ENCODE results near the gene EFCAB7.
A peak's percentile ranks its signal among the peaks of the same experiment; 100 is the strongest.

The EFCAB7 gene, protein sequence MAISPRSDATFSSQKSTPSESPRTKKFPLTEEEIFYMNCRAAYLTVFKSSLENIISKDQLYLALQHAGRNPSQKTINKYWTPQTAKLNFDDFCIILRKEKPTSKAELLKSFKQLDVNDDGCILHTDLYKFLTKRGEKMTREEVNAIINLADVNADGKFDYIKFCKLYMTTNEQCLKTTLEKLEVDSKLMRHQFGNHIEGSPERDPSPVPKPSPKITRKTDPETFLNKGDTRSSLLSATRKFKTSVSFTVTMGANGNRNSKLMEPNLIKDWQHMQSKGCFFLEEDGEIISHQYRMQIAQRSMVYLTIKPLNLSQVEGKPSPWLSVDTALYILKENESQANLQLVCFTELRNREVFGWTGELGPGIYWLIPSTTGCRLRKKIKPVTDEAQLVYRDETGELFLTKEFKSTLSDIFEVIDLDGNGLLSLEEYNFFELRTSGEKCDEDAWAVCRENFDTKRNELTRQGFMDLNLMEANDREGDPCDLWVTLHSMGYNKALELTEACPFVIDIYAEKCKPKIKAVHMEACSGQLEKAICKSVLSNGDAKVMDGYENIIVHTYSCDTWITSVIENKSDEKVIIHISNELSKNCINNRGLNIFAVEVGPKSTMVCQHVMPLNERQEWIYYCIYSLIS

DNA sequence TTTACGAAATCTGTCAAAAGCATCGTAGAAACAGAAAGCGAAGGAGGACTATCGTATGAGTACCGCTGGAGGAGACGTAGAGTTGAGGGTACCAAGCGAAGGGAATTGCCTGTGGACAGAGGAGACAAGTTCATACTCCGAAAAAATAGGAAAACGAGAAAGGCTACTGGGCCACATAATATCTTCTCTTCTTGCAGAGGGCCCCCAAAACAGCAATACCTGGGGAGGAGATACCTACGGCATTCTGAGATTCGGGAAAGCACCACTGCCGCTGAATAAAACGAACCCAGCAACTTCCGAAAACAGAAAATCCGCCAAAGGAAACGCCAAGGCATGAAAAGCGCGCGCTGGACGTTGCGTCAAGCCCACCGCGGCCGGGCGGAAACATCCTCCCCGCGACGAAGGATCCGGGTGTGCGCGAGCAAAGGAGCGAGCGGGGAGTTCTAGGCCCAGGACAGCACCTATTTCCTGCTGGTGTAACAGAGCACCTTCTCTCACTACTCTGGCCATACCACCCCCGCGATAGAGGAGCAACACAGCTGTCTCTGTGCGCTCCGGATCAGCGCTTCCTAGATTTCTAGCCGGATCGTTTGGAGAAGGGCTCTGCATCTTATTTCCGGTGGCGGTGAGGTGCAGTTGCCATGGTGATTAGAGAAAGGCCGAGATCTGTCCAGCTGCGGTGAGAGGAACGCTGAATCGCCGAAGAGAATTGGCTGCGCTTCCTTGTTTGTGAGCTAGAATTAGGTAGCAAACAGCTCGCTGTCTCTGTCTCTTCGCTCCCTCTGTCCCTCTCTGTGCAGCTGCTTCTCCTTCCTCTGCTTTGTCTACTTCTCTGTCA, at the start of gene EFCAB7, which contains the start of gene ITGB3BP:
Gene EFCAB7 (plus strand): TSS at position 635 of the 838 bp plus-strand sequence. CDS start 2,048 bp downstream, outside the sequence.
Gene ITGB3BP (minus strand): TSS at position 335 of the 838 bp plus-strand sequence. CDS start 92 bp downstream, at position 243.
- peak; percentile 92 for DNase-seq

DNA sequence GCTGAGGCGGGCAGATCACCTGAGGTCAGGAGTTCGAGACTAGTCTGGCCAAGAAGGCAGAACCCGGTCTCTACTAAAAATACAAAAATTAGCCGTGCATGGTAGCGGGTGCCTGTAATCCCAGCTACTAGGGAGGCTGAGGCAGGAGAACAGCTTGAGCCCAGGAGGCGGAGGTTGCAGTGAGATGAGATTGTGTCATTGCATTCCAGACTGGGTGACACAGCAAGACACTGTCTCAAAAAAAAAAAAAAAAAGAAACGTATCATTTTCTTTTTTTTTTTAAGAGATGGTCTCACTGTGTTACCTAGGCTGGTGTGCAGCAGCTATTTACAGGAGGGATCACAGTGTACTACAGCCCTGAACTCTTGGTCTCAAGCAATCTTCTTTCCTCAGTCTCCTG, 47.6 kb upstream of the EFCAB7 start:
- DNase-seq, result no peak

- no peak for DNase-seq
Observed at GRCh38 chr1:63480057-63480456, 43.3 kb upstream of the EFCAB7 start.

- no peak for DNase-seq
Observed at GRCh38 chr1:63486629-63487028, 36.7 kb upstream of the EFCAB7 start.

GRCh38 chr1:63487336-63488065, 35.8 kb upstream of the EFCAB7 start:
- DNase-seq, result no peak

DNA sequence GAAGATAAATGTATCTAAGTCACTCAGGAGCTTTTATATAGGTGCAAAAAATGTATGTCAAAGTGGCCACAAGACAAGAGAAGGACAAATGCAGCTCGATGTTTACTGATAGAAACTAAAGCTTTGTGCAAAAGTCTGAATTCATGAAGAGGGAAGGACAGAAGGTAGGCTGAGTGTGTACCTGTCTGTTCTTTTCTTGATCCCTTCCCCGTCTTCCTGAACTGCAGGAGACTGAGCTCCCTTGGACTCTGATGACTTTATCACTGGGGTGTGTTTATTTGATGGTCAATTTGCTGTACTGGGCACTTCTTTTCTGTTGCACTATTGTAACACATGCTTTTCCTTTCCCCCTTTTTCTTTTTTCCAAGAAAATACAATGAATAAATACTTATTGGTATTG, 25.7 kb upstream of the EFCAB7 start:
- DNase-seq, result no peak

GRCh38 chr1:63498106-63498505, 25.2 kb upstream of the EFCAB7 start:
- no peak for DNase-seq

- no peak for DNase-seq
Observed at GRCh38 chr1:63501256-63501655, 22.1 kb upstream of the EFCAB7 start.

GRCh38 chr1:63506782-63507181, 16.5 kb upstream of the EFCAB7 start:
- no peak for DNase-seq

DNA sequence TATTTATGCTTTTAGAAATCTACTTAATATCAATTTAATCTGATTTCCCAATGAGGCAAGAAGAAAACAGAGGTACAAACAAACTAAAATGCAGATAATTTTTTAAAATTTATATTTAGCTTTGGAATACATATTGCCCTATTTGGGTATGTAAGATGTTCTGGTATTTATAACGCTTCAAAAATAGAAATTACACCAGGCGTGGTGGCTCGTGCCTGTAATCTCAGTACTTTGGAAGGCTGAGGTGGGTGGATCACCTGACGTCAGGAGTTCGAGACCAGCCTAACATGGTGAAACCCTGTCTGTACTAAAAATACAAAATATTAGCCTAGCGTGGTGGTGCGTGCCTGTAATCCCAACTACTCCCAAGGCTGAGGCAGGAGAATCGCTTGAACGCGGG, 13.6 kb upstream of the EFCAB7 start:
- DNase-seq, result no peak

DNA sequence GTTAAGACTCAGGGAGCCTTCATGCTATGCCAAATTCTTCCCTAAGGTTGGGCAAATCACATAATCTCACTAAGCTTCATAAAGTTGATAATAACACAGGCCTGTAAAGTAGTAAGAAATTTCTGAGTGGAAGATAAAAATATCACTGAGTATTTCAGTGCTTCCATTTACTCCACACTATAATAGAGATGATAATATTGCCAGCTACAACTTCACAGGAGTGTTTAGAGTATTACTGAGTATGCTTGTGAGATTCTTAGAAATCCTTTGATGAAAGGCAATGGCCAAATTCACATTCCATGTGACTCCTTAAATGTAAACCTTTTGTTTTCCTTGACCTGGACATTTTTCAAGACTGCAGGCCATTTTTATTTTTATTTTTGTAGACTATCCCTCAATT, 10.7 kb upstream of the EFCAB7 start:
- DNase-seq, result no peak

DNA sequence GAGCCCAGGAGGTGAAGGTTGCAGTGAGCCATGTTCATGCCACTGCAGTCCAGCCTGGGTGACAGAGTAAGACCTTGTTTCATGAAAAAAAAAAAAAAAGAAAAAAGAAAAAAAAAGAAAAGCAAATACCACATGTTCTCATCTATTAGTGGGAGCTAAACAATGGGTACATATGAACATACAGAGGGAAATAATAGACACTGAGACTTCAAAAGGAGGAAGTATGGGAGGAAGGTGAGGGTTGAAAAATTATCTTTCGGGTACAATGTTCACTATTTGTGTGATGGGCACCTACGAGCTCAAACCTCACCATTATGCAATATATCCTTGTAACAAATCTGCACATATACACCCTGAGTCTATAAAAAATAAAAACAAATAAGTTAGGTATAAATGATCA, 6.7 kb upstream of the EFCAB7 start:
- DNase-seq, result no peak

DNA sequence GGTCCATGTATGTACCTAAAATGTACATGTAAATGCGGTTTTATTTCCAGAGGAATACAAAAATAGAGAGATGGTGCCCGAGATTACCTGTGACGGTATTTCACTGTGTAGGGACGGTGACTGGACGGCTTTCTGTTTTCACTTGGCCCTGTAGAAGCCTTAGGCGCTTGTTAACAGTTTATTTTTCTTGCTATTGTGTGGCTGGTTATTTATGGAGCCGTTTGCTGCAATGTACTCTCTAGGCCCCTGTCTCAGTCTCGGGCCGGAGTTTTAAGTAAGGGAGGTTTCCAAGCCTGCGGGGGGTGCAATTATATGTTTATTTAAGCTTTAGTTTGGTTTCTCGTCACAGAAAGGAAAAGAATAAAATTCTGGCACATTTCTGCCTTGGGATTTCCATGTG, 413 bp downstream of the EFCAB7 start:
- DNase-seq, result no peak

DNA sequence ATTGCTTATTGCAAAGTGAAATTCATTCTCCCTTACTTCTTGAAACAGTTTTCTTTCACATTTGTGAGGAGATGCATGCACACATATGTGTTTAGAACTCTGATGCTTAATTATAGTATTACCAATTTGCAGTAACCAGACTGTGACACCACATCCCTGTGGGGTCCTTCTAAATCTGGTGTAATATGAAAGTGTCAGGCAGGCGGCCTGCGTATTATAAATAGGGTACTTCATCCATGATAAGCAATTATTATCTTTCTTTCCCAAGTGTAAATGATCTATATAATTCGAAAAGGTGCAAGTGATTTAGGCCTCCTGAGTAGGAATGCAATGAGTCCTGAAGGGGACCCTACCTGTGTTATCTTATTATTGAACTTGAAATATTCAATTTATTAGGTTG, 876 bp downstream of the EFCAB7 start:
- DNase-seq, result no peak

DNA sequence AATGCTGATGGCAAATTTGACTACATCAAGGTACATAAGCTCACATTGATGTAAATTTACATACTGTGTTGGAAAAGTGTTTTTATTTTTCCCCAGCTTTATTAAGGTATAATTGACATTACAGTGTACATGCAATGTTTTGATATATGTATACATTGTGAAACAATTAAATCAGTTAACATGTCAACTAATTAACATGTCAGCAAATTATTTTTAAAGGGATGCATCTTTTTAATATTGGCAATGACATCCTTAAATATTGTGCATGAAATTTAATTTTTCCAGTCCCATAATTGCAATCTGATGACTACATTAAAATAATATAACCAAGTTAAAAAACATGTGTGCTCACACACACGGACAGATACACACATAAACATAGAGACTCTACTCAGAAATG, 9.4 kb downstream of the EFCAB7 start:
- no peak for DNase-seq

- no peak for DNase-seq
Observed at GRCh38 chr1:63533931-63534330, 10.6 kb downstream of the EFCAB7 start.

GRCh38 chr1:63534406-63534805, 11.1 kb downstream of the EFCAB7 start:
- DNase-seq, result no peak

DNA sequence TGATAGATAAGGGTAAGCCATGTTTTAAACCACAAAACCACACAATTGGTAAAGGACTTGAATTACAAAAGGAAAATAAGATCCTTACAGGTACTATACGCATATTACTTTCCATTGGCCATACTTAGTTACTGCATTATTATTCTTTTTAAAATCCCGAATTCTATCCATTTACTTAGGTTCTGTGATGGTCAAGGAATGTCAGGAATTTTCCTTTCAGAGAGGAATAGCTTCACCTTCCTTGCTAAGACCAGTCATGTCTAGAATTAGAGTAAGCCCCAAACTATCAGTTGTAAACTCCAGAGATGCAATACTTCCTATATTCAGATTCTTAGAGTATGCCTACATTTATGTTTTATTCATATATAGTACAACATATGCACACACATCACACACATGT, 13.7 kb downstream of the EFCAB7 start:
- no peak for DNase-seq

DNA sequence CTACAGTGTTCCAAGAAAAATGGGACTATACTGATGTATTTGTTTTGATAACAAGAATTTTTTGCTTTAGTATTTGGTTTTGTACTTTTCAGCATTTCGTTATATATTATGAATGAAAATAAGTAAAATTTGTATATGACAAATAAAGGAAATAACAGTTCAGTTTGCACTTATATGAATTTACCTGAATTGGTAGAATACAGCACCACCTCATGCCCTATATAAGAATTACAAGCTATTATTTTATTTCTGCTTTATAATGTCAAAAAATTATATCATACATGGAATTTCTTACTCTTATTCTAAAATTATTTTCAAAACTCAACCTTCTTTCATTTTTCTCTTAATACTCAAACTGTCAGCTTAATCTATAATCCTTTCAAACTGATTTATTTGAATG, 14.6 kb downstream of the EFCAB7 start:
- no peak for DNase-seq

DNA sequence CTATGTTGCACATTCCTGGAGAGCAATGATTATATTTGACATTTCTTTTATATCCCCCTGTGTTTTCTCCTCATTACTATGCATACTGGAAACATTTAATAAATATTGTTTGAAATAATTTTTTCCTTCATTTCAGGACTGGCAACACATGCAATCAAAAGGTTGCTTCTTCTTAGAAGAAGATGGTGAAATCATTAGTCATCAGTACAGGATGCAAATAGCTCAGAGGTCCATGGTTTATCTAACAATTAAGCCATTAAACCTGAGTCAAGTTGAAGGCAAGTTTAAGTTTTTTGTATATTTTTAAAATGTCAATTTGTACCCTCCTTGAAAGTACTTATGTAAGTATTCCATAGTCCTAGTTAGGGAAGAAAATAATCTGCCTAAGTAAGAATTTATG, 22.5 kb downstream of the EFCAB7 start:
- no peak for DNase-seq

- no peak for DNase-seq
Observed at GRCh38 chr1:63547621-63548294, 24.4 kb downstream of the EFCAB7 start.

- DNase-seq, result no peak
Observed at GRCh38 chr1:63548303-63548702, 25.0 kb downstream of the EFCAB7 start.
